SU-DHL-6 (cell line): ENCODE results near the gene CEACAM18.

Experiments used
- H2AFZ ChIP-seq: fragments of 200-600 bp; sonication (generic); 2 replicates; pipeline ENCODE4 v1.6.1; 2014; ENCODE audit warnings: low read depth, mild to moderate bottlenecking, moderate library complexity, mixed read lengths, antibody characterized with exemption, low read length; ENCODE audit not compliant: severe bottlenecking
- H3F3A ChIP-seq: fragments of 200-600 bp; shearing (Covaris generic); 2 replicates; pipeline ENCODE4 v1.6.0; 2016; ENCODE audit warnings: antibody characterized with exemption, mild to moderate bottlenecking; ENCODE audit not compliant: insufficient read depth
- H3K27ac ChIP-seq: fragments of 200-600 bp; sonication (generic); 2 replicates; pipeline ENCODE4 v1.5.1; 2016; ENCODE audit warnings: low read depth, mild to moderate bottlenecking, low read length, moderate library complexity, mixed read lengths
- H3K27me3 ChIP-seq: fragments of 200-600 bp; sonication (generic), shearing (Covaris generic); 2 replicates; pipeline ENCODE4 v1.6.0; 2014; ENCODE audit warnings: mild to moderate bottlenecking, low read length
- H3K36me3 ChIP-seq: fragments of 200-600 bp; sonication (generic); 2 replicates; pipeline ENCODE4 v1.6.1; 2014; ENCODE audit warnings: mild to moderate bottlenecking, low read length, mixed read lengths
- H3K4me2 ChIP-seq: fragments of 300-600, 200-600 bp; shearing (Covaris generic), sonication (generic); 2 replicates; pipeline ENCODE4 v1.6.0; 2014; ENCODE audit warnings: low read length, low read depth, mild to moderate bottlenecking; ENCODE audit not compliant: poor library complexity, severe bottlenecking
- H3K4me3 ChIP-seq: fragments of 200-600 bp; sonication (generic); 2 replicates; pipeline ENCODE4 v1.5.1; 2014; ENCODE audit warnings: antibody characterized with exemption, low read length, mild to moderate bottlenecking, mixed read lengths; ENCODE audit not compliant: insufficient read depth, poor library complexity, severe bottlenecking
- H3K79me2 ChIP-seq: fragments of 200-600 bp; sonication (generic); 2 replicates; pipeline ENCODE4 v1.6.1; 2014; ENCODE audit warnings: mild to moderate bottlenecking, low read length, moderate library complexity; ENCODE audit not compliant: insufficient read depth
- H3K9ac ChIP-seq: fragments of 200-600 bp; sonication (generic); 2 replicates; pipeline ENCODE4 v1.7.0; 2014; ENCODE audit warnings: mild to moderate bottlenecking, low read length
- H3K9me2 ChIP-seq: fragments of 200-600 bp; sonication (generic); replicated peaks from 2 replicates; pipeline ENCODE4 v1.6.1; 2014; ENCODE audit warnings: low read length; ENCODE audit not compliant: insufficient read depth
- H3K9me3 ChIP-seq: fragments of 200-600 bp; sonication (generic); 2 replicates; pipeline ENCODE4 v1.6.1; 2014; ENCODE audit warnings: low read length, mixed read lengths; ENCODE audit not compliant: insufficient read depth
- H4K20me1 ChIP-seq: fragments of 200-600 bp; sonication (generic); 2 replicates; pipeline ENCODE4 v1.6.1; 2014; ENCODE audit warnings: low read depth, mild to moderate bottlenecking, antibody characterized with exemption, low read length, moderate library complexity, mixed read lengths
- EZH2phosphoT487 ChIP-seq: fragments of 200-600 bp; sonication (generic), shearing (Covaris generic); conservative IDR thresholded peaks from 2 replicates; pipeline ENCODE4 v1.6.1; 2018; ENCODE audit warnings: mild to moderate bottlenecking, antibody characterized with exemption, low read length, moderate library complexity, mixed read lengths
- TF ChIP-seq, protein P1 (sequence below): fragments of 200-600 bp; sonication (generic); IDR thresholded peaks from one replicate; pipeline ENCODE4 v1.5.1; 2017; ENCODE audit warnings: antibody characterized with exemption, mild to moderate bottlenecking, low read length, moderate library complexity; ENCODE audit not compliant: insufficient read depth, poor library complexity, severe bottlenecking

CEACAM18 gene

DNA sequence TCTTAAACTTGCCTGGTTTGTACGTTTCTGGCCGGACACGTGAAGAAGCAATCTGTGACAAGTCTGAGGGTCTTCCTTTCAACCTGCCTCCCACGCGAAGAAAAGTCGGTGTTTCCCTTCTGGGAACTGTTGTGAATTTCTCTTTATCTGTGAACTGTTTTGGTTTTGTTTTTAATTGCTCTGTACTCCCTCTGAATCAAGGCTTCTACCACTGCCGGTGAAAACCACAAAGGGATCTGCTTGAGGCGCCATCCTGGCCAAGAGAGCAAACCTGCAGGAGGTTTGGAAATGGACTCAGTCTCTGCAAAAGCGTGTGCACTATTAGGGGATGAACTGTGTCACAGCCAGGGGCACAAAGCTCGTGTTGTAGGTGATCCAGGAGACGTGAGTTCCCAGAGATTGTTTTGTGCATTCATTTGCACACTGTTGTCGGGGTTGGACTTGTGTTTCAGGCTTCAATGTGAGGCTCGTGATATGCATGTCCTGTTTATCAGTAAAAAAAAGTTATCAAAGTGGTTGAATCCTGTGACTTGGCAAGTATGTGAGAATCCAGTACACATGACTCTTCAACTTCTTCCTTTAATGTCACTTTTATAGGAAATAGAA is 29.8 kb upstream of the CEACAM18 start:
- no peaks in the 10 kb centered on the region for H3K9me3 ChIP-seq
- H3K27ac ChIP-seq = no peak overlapping the region
- no peak for TF ChIP-seq EZH2phosphoT487
- TF ChIP-seq, protein P1, sequence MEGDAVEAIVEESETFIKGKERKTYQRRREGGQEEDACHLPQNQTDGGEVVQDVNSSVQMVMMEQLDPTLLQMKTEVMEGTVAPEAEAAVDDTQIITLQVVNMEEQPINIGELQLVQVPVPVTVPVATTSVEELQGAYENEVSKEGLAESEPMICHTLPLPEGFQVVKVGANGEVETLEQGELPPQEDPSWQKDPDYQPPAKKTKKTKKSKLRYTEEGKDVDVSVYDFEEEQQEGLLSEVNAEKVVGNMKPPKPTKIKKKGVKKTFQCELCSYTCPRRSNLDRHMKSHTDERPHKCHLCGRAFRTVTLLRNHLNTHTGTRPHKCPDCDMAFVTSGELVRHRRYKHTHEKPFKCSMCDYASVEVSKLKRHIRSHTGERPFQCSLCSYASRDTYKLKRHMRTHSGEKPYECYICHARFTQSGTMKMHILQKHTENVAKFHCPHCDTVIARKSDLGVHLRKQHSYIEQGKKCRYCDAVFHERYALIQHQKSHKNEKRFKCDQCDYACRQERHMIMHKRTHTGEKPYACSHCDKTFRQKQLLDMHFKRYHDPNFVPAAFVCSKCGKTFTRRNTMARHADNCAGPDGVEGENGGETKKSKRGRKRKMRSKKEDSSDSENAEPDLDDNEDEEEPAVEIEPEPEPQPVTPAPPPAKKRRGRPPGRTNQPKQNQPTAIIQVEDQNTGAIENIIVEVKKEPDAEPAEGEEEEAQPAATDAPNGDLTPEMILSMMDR = no peak
- H3K36me3 ChIP-seq = no peaks in the 10 kb centered on the region
- no peak overlapping the region for H3K9ac ChIP-seq
- H2AFZ ChIP-seq = no peak overlapping the region
- no peaks in the 10 kb centered on the region for H3F3A ChIP-seq
- no peaks in the 10 kb centered on the region for H3K27me3 ChIP-seq
- H3K79me2 ChIP-seq = no peaks in the 10 kb centered on the region
- H3K9me2 ChIP-seq = no peaks in the 10 kb centered on the region
- H4K20me1 ChIP-seq = no peaks in the 10 kb centered on the region
- no peak overlapping the region for H3K4me3 ChIP-seq
- H3K4me2 ChIP-seq = no peak overlapping the region

DNA sequence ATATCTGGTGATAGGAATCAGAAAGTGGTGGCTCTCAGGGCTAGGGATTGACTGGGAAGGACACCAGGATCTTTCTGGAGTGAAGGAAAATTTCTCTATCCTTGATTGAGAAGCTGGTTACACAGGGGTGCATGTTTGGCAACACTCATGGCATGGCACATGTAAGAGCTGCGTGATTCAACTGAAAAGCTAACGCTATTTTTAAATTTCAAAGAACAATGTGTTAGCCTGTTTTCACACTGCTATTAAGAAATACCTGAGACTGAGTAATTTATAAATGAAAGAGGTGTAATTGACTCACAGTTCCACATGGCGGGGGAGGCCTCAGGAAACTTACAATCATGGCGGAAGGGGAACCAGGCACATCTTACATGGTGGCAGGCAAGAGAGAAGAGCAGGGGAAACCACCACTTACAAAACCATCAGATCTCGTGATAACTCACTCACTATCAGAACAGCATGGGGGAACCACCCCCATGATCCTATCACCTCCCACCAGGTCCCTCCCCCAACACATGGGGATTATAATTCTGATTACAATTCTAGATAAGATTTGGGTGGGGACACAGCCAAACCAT is 27.5 kb upstream of the CEACAM18 start:
- H3K4me3 ChIP-seq = no peak overlapping the region
- H3K27me3 ChIP-seq = no peaks in the 10 kb centered on the region
- no peak overlapping the region for H3K4me2 ChIP-seq
- TF ChIP-seq, protein P1 = no peak
- TF ChIP-seq EZH2phosphoT487 = no peak
- H3K9ac ChIP-seq = no peak overlapping the region
- H2AFZ ChIP-seq = no peak overlapping the region
- H3K79me2 ChIP-seq = no peaks in the 10 kb centered on the region
- no peaks in the 10 kb centered on the region for H3F3A ChIP-seq
- no peaks in the 10 kb centered on the region for H3K9me3 ChIP-seq
- no peaks in the 10 kb centered on the region for H3K9me2 ChIP-seq
- no peak overlapping the region for H3K27ac ChIP-seq
- H4K20me1 ChIP-seq = no peaks in the 10 kb centered on the region
- H3K36me3 ChIP-seq = no peaks in the 10 kb centered on the region

DNA sequence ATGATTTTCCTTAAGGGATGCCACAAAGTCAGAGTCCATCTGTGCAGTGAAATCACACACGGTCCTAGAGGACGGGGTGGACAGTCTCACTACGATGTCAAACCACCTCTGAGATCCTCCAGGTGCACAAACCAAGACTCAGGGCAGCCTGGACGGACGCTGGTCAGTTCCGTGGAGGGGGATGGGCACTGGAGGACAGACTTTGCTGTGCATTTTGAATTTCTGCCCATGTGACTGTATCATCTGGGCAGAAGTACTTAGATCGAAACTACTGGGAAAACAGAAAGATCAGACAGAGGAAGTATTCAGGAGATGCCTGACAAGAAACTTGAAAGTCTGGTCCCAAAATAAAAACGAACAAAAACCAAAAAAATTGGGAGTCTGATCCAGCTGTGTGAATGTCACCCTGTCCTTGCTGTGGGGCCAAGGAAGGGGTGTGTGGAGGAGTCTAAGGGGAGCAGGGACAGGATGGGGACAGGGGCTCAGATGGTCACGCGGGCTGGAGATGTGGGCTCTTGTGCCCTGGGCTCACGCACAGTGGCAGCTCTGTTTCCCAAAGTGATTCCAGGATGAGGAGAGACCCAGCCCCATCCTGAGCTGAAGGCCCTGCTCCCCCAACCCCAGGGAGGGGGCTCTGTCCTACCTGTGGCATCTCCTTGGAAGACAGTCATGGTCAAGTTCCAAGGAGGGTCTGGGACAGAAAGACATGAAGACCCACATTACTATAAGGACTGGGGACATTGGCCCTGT is 21.6 kb upstream of the CEACAM18 start:
- H3K9me2 ChIP-seq = no peaks in the 10 kb centered on the region
- no peaks in the 10 kb centered on the region for H3K79me2 ChIP-seq
- no peak overlapping the region for H3K27ac ChIP-seq
- H4K20me1 ChIP-seq = no peaks in the 10 kb centered on the region
- no peak overlapping the region for H2AFZ ChIP-seq
- H3K9ac ChIP-seq = no peak overlapping the region
- H3K4me2 ChIP-seq = no peak overlapping the region
- H3K4me3 ChIP-seq = no peak overlapping the region
- H3K9me3 ChIP-seq = no peaks in the 10 kb centered on the region
- no peak for TF ChIP-seq EZH2phosphoT487
- TF ChIP-seq, protein P1 = no peak
- no peaks in the 10 kb centered on the region for H3K36me3 ChIP-seq
- H3F3A ChIP-seq = no peaks in the 10 kb centered on the region
- no peaks in the 10 kb centered on the region for H3K27me3 ChIP-seq
